ENCODE results near the gene PPIL3.
A peak's percentile ranks its signal among the peaks of the same experiment; 100 is the strongest.

Gene PPIL3

DNA sequence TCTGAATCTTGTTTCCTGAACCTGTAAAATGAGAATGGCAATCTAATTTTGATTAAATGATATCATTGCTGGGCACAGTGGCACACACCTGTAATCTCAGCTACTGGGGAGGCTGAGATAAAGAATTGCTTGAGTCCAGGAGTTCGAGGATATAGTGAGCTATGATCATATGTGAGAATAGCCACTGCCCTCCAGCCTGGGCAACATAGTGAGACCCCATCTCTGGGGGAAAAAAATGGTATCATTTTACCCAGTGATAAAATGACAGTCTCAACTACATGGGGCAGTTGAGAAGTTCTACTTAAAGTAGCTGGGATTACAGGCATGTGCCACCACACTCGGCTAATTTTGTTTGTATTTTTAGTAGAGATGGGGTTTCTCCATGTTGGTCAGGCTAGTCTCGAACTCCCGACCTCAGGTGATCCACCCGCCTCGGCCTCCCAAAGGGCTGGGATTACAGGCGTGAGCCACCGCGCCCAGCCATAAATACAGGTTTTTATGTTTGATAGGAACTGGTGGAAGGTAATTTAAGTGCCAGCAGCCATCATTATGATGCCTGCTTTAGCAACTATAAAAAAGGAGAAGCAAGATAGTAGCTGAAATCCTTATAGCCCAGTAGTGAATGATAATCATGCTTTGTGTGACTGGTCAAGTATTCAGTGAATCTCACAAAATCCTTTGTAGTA lies 60.2 kb downstream of the PPIL3 start:
- no peaks in the 10 kb centered on the region for H3K9me3 Mint-ChIP-seq
- DNase-seq = no peak
- peaks cover 4% of the 10 kb centered on the region for H3K4me1 Mint-ChIP-seq
- no peak overlapping the region for H3K4me3 Mint-ChIP-seq
- no peak overlapping the region for H3K27ac Mint-ChIP-seq
- TF ChIP-seq, protein P1, sequence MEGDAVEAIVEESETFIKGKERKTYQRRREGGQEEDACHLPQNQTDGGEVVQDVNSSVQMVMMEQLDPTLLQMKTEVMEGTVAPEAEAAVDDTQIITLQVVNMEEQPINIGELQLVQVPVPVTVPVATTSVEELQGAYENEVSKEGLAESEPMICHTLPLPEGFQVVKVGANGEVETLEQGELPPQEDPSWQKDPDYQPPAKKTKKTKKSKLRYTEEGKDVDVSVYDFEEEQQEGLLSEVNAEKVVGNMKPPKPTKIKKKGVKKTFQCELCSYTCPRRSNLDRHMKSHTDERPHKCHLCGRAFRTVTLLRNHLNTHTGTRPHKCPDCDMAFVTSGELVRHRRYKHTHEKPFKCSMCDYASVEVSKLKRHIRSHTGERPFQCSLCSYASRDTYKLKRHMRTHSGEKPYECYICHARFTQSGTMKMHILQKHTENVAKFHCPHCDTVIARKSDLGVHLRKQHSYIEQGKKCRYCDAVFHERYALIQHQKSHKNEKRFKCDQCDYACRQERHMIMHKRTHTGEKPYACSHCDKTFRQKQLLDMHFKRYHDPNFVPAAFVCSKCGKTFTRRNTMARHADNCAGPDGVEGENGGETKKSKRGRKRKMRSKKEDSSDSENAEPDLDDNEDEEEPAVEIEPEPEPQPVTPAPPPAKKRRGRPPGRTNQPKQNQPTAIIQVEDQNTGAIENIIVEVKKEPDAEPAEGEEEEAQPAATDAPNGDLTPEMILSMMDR (IDR thresholded peaks at IDR 0.05) = no peak
- peaks cover 8% of the 10 kb centered on the region for H3K36me3 Mint-ChIP-seq (ENCODE audit: low read depth)
- H3K27me3 Mint-ChIP-seq (ENCODE audit: low read depth, poor library complexity) = no peaks in the 10 kb centered on the region

DNA sequence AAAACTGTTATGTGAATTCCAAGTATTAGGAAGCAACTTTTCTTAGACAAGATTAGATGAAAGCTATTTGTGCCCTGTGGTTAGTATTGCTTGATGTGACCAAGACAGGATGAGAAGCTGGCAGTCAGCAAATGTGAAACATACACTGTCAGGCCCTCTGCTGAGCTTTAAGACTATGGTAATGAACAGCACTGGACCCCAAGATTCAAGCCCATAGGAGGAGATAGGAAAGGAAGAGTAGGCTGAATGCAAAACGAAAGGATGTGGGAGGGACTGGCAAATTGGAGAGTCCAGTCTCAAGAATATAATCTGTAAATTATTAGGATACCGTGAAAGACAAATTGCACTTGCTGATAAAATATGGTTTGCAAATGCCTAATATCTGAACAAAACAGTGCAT lies 60.8 kb downstream of the PPIL3 start:
- no peak overlapping the region for H3K4me3 Mint-ChIP-seq
- peaks cover 4% of the 10 kb centered on the region for H3K4me1 Mint-ChIP-seq
- no peaks in the 10 kb centered on the region for H3K27me3 Mint-ChIP-seq (ENCODE audit: low read depth, poor library complexity)
- no peak for DNase-seq
- TF ChIP-seq, protein P1 (IDR thresholded peaks at IDR 0.05) = no peak
- H3K9me3 Mint-ChIP-seq = no peaks in the 10 kb centered on the region
- H3K36me3 Mint-ChIP-seq (ENCODE audit: low read depth) = peaks cover 8% of the 10 kb centered on the region
- no peak overlapping the region for H3K27ac Mint-ChIP-seq

DNA sequence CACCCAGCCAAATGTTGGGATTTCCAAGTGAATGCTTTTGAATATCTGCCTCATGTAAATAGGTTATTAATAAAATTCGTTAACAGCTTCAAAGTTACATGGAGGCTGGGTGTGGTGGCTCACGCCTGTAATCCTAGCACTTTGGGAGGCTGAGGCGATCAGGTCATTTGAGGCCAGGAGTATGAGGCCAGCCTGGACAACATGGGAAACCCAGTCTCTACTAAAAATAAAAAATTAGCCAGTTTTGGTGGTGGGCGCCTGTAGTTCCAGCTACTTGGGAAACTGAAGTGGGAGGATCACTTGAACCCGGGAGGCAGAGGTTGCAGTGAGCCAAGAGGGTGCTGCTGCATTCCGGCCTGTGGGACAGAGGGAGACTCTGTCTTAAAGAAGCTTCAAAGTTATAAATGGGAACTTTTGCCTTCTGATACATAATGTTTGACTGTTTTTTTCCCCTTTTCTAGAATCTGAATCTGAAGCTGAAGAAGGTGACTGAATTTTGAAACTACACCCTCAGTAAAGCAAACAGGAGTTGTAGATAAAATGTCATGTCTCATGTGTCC lies 67.1 kb downstream of the PPIL3 start:
- Mint-ChIP-seq H3K27ac (peak overlapping the region; percentile 54), H3K4me1 (peaks cover 4% of the 10 kb centered on the region), H3K4me3 (no peak overlapping the region), H3K27me3 (ENCODE audit: low read depth, poor library complexity) (no peaks in the 10 kb centered on the region), H3K9me3 (no peaks in the 10 kb centered on the region), H3K36me3 (ENCODE audit: low read depth) (peaks cover 62% of the 10 kb centered on the region)
- no peak for DNase-seq
- TF ChIP-seq, protein P1 (IDR thresholded peaks at IDR 0.05) = no peak

All from nephron progenitor cell (in vitro differentiated cells).